HG02623 (cell line): Measurements from ENCODE around the gene CRHR2.
"Not testable (repeated sequence)": the region's sequence is repeated elsewhere in the genome, so short reads cannot be mapped to it uniquely, and the experiment has no call there.

ENCODE experiments used
- ATAC-seq: cut with Tn5 transposase; IDR thresholded peaks from one replicate; pipeline ENCODE4 v1.9.1; 2021; ENCODE audit warnings: moderate library complexity; ENCODE audit not compliant: unreplicated experiment

The CRHR2 gene

GRCh38 chr7:30682212-30683083 is at the start of gene CRHR2:
CRHR2 (minus strand) TSS chr7:30682456; CDS start chr7:30682280, 176 bp downstream.
- ATAC-seq: no peak

GRCh38 chr7:30731581-30731980 is 49.3 kb upstream of the CRHR2 start:
- no peak for ATAC-seq

GRCh38 chr7:30730996-30731395 is 48.7 kb upstream of the CRHR2 start:
- ATAC-seq: no peak

- ATAC-seq: no peak
Measured at GRCh38 chr7:30730097-30730496, 47.8 kb upstream of the CRHR2 start.

GRCh38 chr7:30729642-30730041 is 47.4 kb upstream of the CRHR2 start:
- no peak for ATAC-seq

- ATAC-seq: no peak
Measured at GRCh38 chr7:30728591-30729100, 46.4 kb upstream of the CRHR2 start.

- no peak for ATAC-seq
Measured at GRCh38 chr7:30727061-30727945, 45.0 kb upstream of the CRHR2 start.

- ATAC-seq: no peak
Measured at GRCh38 chr7:30726296-30727006, 44.2 kb upstream of the CRHR2 start.

GRCh38 chr7:30723776-30724175 is 41.5 kb upstream of the CRHR2 start:
- no peak for ATAC-seq

- no peak for ATAC-seq
Measured at GRCh38 chr7:30722671-30723070, 40.4 kb upstream of the CRHR2 start.

GRCh38 chr7:30722187-30722586 is 39.9 kb upstream of the CRHR2 start:
- no peak for ATAC-seq

GRCh38 chr7:30721211-30721610 is 39.0 kb upstream of the CRHR2 start:
- ATAC-seq: no peak

- ATAC-seq: not testable (repeated sequence)
Measured at GRCh38 chr7:30719434-30719833, 37.2 kb upstream of the CRHR2 start.

- ATAC-seq: no peak
Measured at GRCh38 chr7:30717181-30717580, 34.9 kb upstream of the CRHR2 start.

GRCh38 chr7:30714129-30714528 is 31.9 kb upstream of the CRHR2 start:
- no peak for ATAC-seq

- ATAC-seq: no peak
Measured at GRCh38 chr7:30713392-30713791, 31.1 kb upstream of the CRHR2 start.

- ATAC-seq: no peak
Measured at GRCh38 chr7:30710669-30711068, 28.4 kb upstream of the CRHR2 start.

- no peak for ATAC-seq
Measured at GRCh38 chr7:30709549-30709948, 27.3 kb upstream of the CRHR2 start.

GRCh38 chr7:30708983-30709382 is 26.7 kb upstream of the CRHR2 start:
- ATAC-seq: no peak

- ATAC-seq: no peak
Measured at GRCh38 chr7:30708412-30708811, 26.2 kb upstream of the CRHR2 start.
